NB4 (cell line): ENCODE data around the gene CRHR2.

Experiments used
- DNase-seq: peaks from one replicate; pipeline ENCODE4 v3.0.0; 2010; ENCODE audit warnings: low read depth
- H3K4me3 ChIP-seq: one replicate; pipeline ENCODE4 v1.5.1; 2011; ENCODE audit warnings: mild to moderate bottlenecking, low read depth, low read length, moderate library complexity
- CTCF ChIP-seq: IDR thresholded peaks from one replicate; pipeline ENCODE4 v1.5.1; 2012; ENCODE audit warnings: low read depth, low read length
- MAX ChIP-seq: IDR thresholded peaks from 2 replicates; pipeline ENCODE4 v1.6.1; 2011; ENCODE audit warnings: low read depth, low read length
- MYC ChIP-seq: IDR thresholded peaks from 2 replicates; pipeline ENCODE4 v1.6.1; 2011; ENCODE audit warnings: low read depth, low read length
- POLR2A ChIP-seq: IDR thresholded peaks from 2 replicates; pipeline ENCODE4 v1.6.1; 2011; ENCODE audit warnings: mild to moderate bottlenecking; ENCODE audit not compliant: insufficient read length; ENCODE audit errors: extremely low read depth

CRHR2 gene

DNA sequence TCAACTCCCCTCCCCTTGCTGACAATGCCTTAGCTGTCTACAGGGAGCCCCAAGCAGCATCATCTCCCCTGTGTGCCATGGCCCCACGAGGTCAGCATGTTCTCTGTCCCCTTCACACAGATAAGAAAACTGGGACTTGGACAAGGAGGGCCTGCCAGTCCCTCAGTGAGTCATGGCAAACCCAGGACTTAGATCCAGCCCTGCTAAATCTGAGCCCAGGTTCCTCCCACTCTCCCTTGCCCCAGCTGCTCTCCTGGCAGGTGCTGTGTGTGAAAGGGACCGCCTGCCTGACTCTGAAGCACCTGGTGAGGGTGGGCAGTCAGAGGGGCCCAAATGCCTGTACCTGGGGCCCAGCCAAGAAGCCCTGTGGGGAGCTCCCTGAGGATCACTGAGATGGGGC lies 7.4 kb downstream of the CRHR2 start:
- no peak overlapping the region for H3K4me3 ChIP-seq
- no peak for DNase-seq
- TF ChIP-seq MYC: no peak
- no peak for TF ChIP-seq POLR2A
- TF ChIP-seq MAX: no peak
- no peak for TF ChIP-seq CTCF

DNA sequence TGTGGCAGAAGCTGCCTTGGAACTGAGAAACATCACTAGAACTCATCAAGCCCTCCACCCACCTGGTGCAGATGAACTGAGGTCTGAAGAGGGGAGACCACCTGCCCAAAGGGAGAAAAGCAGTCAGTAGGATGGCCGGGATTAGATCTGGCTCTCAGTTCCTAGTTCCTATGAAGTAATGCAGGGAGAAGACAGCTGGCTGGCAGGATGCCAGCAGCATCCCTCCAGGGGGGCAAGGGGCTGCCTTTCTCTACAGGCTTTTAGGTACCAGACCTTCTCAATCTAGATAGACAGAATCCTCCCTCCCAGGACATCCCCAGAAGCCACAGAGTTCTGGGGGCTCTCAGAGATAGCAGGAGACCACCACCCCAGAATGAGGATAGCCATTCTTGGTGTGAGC lies 7.8 kb downstream of the CRHR2 start:
- H3K4me3 ChIP-seq: no peak overlapping the region
- TF ChIP-seq POLR2A (no peak), MYC (no peak), MAX (no peak), CTCF (no peak)
- no peak for DNase-seq

DNA sequence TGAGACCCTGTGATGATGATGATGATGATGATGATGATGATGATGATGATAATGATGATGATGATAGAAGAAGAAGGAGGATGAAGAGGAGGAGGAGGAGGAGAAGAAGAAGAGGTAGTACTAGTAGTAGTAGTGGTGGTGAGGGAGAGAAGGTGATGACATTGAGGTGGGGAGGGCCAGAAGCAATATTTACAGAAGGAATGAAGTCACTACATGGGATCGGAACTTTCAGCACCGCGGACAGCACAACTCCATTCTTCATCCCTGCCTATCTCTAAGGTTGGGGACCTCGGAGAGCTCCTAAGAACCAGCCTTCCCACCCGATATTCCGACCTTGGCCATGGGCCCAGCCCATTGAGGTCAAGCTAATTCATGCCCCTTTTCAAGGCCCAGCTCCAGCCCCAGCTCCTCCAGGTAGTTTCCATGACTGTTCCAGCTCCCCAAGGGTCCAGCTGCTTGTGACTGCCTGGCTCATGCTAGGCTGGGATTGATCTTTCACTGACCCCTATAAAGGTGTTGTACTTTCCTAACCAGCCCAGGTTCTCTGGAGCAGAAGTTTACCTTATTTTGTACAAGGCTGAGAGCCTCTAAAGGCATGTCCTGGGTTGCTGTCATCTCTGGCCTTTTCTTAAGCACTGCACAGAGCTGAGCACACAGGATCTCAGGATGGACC lies 10.3 kb downstream of the CRHR2 start:
- peak; percentile 84 for DNase-seq
- H3K4me3 ChIP-seq: no peak overlapping the region
- TF ChIP-seq MYC (peak; percentile 41; the same call in 1 of the 2 replicates), MAX (peak; percentile 81; the same call in 1 of the 2 replicates), CTCF (no peak)

- no peak overlapping the region for H3K4me3 ChIP-seq
- no peak for TF ChIP-seq CTCF
- no peak for TF ChIP-seq MAX
- DNase-seq: no peak
Observed at GRCh38 chr7:30668102-30668501, 14.2 kb downstream of the CRHR2 start.

DNA sequence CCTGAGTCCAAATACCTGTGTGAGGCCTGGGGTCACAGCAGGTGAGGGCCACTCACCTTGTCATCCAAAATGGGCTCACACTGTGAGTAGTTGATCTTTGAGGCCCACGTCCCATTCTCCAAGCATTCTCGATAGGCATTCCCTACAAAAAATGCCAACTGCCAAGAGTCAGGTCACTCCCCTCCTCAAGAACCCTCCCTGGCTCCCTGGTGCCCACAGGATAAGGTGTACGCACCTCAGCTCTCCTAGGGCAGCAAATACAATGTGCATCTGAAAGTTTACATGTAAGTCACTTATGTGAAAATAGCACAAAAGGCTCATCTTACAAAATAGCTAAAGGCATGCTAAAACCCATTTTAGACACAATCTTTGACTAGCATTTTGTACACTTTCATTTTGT lies 15.1 kb downstream of the CRHR2 start:
- DNase-seq: no peak
- H3K4me3 ChIP-seq: no peak overlapping the region
- TF ChIP-seq MYC: no peak

DNA sequence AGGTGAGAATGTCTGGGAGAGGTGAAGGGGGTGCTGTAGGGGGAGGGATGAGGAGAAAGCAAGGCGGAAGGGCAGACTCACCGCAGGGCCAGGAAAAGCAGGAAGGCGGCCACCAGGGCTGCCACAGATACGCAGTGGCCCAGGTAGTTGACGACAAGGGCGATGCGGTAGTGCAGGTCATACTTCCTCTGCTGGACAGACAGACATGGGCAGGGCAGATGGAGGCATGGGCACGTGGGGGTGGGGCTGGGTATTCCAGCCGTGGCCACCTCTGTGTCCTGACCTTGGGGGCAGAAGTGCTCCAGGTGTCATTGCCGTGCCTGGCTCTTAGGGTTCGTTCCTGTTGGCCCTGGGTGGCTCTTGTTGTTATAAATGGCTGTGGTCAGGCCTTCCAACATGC lies 16.8 kb downstream of the CRHR2 start:
- TF ChIP-seq CTCF (no peak), MAX (no peak), POLR2A (no peak), MYC (no peak)
- no peak overlapping the region for H3K4me3 ChIP-seq
- no peak for DNase-seq
